ENCODE measurements around the gene IL1RL1. TPM values are rescaled to one million over a fixed set of nuclear protein-coding genes. Genes with fewer than 3 reads are reported as not detected.

IL1RL1 gene
- total RNA-seq, 4 donors from 2014 or later = 0.45 to 10.9 (median 5.8) TPM

GRCh38 chr2:102268510-102269199, 42.7 kb upstream of the IL1RL1 start:
- no peak for TF ChIP-seq CTCF (IDR thresholded peaks at IDR 0.05)
- TF ChIP-seq POLR2A (IDR thresholded peaks at IDR 0.05) = no peak
- H3K4me1 ChIP-seq = no peaks in the 10 kb centered on the region
- H3K27me3 ChIP-seq = peaks cover 0 to 15% (median 0%) of the 10 kb centered on the region in 4 donors
- H3K36me3 ChIP-seq = no peaks in the 10 kb centered on the region
- H3K9me3 ChIP-seq = no peaks in the 10 kb centered on the region
- intact Hi-C loops (cut with DNase I) = no loop called here
- H3K4me3 ChIP-seq = no peak overlapping the region
- H3K27ac ChIP-seq = no peak overlapping the region
- WGBS, 2 donors = 89 to 98% methylated on average over 4 of the region's 4 CpGs
- no peak for DNase-seq

GRCh38 chr2:102269200-102269524, 42.2 kb upstream of the IL1RL1 start:
- DNase-seq = no peak
- Histone ChIP-seq H3K27me3 (peaks cover 0 to 12% (median 0%) of the 10 kb centered on the region in 4 donors), H3K4me3 (no peak overlapping the region), H3K27ac (no peak overlapping the region), H3K4me1 (no peaks in the 10 kb centered on the region), H3K36me3 (no peaks in the 10 kb centered on the region), H3K9me3 (no peaks in the 10 kb centered on the region)
- intact Hi-C loops (cut with DNase I) = no loop called here
- TF ChIP-seq POLR2A (IDR thresholded peaks at IDR 0.05) (no peak), CTCF (IDR thresholded peaks at IDR 0.05) (no peak)
- WGBS, 2 donors = 84 to 88% methylated on average over 4 of the region's 4 CpGs

GRCh38 chr2:102271844-102272243, 39.5 kb upstream of the IL1RL1 start:
- intact Hi-C loops (cut with DNase I) = no loop called here
- no peak for DNase-seq
- TF ChIP-seq POLR2A (IDR thresholded peaks at IDR 0.05) (no peak), CTCF (IDR thresholded peaks at IDR 0.05) (no peak)
- H3K27ac ChIP-seq = no peak overlapping the region
- H3K36me3 ChIP-seq = no peaks in the 10 kb centered on the region
- peaks cover 0 to 24% (median 0%) of the 10 kb centered on the region in 4 donors for H3K27me3 ChIP-seq
- H3K4me3 ChIP-seq = no peak overlapping the region
- H3K9me3 ChIP-seq = no peaks in the 10 kb centered on the region
- H3K4me1 ChIP-seq = no peaks in the 10 kb centered on the region
- WGBS, 2 donors = 60 to 62% methylated on average over 5 of the region's 5 CpGs

GRCh38 chr2:102273619-102274211, 37.6 kb upstream of the IL1RL1 start:
- Histone ChIP-seq H3K27me3 (peaks cover 0 to 35% (median 0%) of the 10 kb centered on the region in 4 donors), H3K4me3 (no peak overlapping the region), H3K9me3 (no peaks in the 10 kb centered on the region), H3K36me3 (no peaks in the 10 kb centered on the region), H3K27ac (no peak overlapping the region), H3K4me1 (no peaks in the 10 kb centered on the region)
- 46 to 51% methylated on average over 6 of the region's 6 CpGs for WGBS, 2 donors
- TF ChIP-seq CTCF (IDR thresholded peaks at IDR 0.05) (no peak), POLR2A (IDR thresholded peaks at IDR 0.05) (no peak)
- DNase-seq = no peak
- intact Hi-C loops (cut with DNase I) = no loop called here

- peaks cover 0 to 39% (median 0%) of the 10 kb centered on the region in 4 donors for H3K27me3 ChIP-seq
- H3K9me3 ChIP-seq = no peaks in the 10 kb centered on the region
- no peak overlapping the region for H3K27ac ChIP-seq
- intact Hi-C loops (cut with DNase I) = no loop called here
- no peak overlapping the region for H3K4me3 ChIP-seq
- no peaks in the 10 kb centered on the region for H3K4me1 ChIP-seq
- no peak for DNase-seq
- no peak for TF ChIP-seq POLR2A (IDR thresholded peaks at IDR 0.05)
- no peak for TF ChIP-seq CTCF (IDR thresholded peaks at IDR 0.05)
- WGBS, 2 donors = 84 to 94% methylated on average over 2 of the region's 2 CpGs
- H3K36me3 ChIP-seq = no peaks in the 10 kb centered on the region
Observed at GRCh38 chr2:102276549-102277201, 34.7 kb upstream of the IL1RL1 start.

Measured in esophagus squamous epithelium (tissue), 5 donors.